Stromal cell of bone marrow (primary cell): ENCODE measurements around the gene KDM6B.
"Not testable (repeated sequence)": the region's sequence is repeated elsewhere in the genome, so short reads cannot be mapped to it uniquely, and the experiment has no call there.

Experiments used
- DNase-seq: peaks from one replicate; pipeline ENCODE4 v3.0.0-alpha.2; 2012; ENCODE audit warnings: low read depth

Gene KDM6B

GRCh38 chr17:7852919-7853690 lies 19.1 kb downstream of the KDM6B start:
- DNase-seq, result no peak

- no peak for DNase-seq
These were observed 19.6 kb downstream of the KDM6B start for GRCh38 chr17:7853691-7854038.

- DNase-seq, result no peak
These were observed 20.2 kb downstream of the KDM6B start for GRCh38 chr17:7854078-7854777.

GRCh38 chr17:7854851-7855659 lies 21.0 kb downstream of the KDM6B start, which contains the start of gene TMEM88:
TSS of gene TMEM88 (plus strand) at chr17:7855066. CDS start at chr17:7855075, 9 bp downstream.
- DNase-seq, result no peak

GRCh38 chr17:7855660-7856010 lies 21.6 kb downstream of the KDM6B start:
- no peak for DNase-seq

GRCh38 chr17:7856011-7856810 lies 22.2 kb downstream of the KDM6B start:
- no peak for DNase-seq

GRCh38 chr17:7856811-7857712 lies 23.0 kb downstream of the KDM6B start, which contains the start of gene NAA38:
TSS of gene NAA38 (minus strand) at chr17:7857559. CDS start at chr17:7857463, 96 bp downstream.
- DNase-seq, result peak; percentile 99

GRCh38 chr17:7857713-7858521 lies 23.9 kb downstream of the KDM6B start, which contains the start of gene CYB5D1:
TSS of gene CYB5D1 (plus strand) at chr17:7858003. CDS start at chr17:7858135, 132 bp downstream.
- peak; percentile 90 for DNase-seq

- DNase-seq, result no peak
These were observed 24.4 kb downstream of the KDM6B start for GRCh38 chr17:7858522-7858810.

- DNase-seq, result no peak
These were observed 25.0 kb downstream of the KDM6B start for GRCh38 chr17:7859028-7859427.

GRCh38 chr17:7862692-7863437 lies 28.8 kb downstream of the KDM6B start:
- no peak for DNase-seq

GRCh38 chr17:7864384-7864783 lies 30.4 kb downstream of the KDM6B start:
- not testable (repeated sequence) for DNase-seq

- no peak for DNase-seq
These were observed 31.1 kb downstream of the KDM6B start for GRCh38 chr17:7864995-7865650.

- no peak for DNase-seq
These were observed 33.9 kb downstream of the KDM6B start for GRCh38 chr17:7867881-7868329.

- no peak for DNase-seq
These were observed 39.0 kb downstream of the KDM6B start for GRCh38 chr17:7873051-7873450.

GRCh38 chr17:7875804-7876370 lies 41.9 kb downstream of the KDM6B start:
- no peak for DNase-seq

- no peak for DNase-seq
These were observed 44.2 kb downstream of the KDM6B start for GRCh38 chr17:7878234-7878633.
